CD4-positive, alpha-beta T cell treated with Interleukin-2 at 100 ng/mL for 4 hours (primary cell): ENCODE measurements around the gene TAS2R42.

Experiments used
- DNase-seq: peaks from one replicate; pipeline ENCODE4 v3.0.0-alpha.2; 2020; ENCODE audit warnings: low spot score

Gene TAS2R42

GRCh38 chr12:11186837-11187236, at the start of gene TAS2R42:
TSS of gene TAS2R42 (minus strand) at chr12:11186937. CDS start at chr12:11186937, 0 bp downstream.
- no peak for DNase-seq

- DNase-seq, result no peak
Measured at GRCh38 chr12:11233532-11233931, 46.8 kb upstream of the TAS2R42 start.

GRCh38 chr12:11228296-11228879, 41.7 kb upstream of the TAS2R42 start:
- peak; percentile 24 for DNase-seq

GRCh38 chr12:11227373-11227772, 40.6 kb upstream of the TAS2R42 start:
- DNase-seq, result no peak

GRCh38 chr12:11209113-11209512, 22.4 kb upstream of the TAS2R42 start:
- no peak for DNase-seq

GRCh38 chr12:11204173-11204572, 17.4 kb upstream of the TAS2R42 start:
- DNase-seq, result no peak

GRCh38 chr12:11202811-11203210, 16.1 kb upstream of the TAS2R42 start:
- no peak for DNase-seq

- DNase-seq, result no peak
Measured at GRCh38 chr12:11183011-11183410, 3.7 kb downstream of the TAS2R42 start.

- DNase-seq, result no peak
Measured at GRCh38 chr12:11182529-11182928, 4.2 kb downstream of the TAS2R42 start.

- no peak for DNase-seq
Measured at GRCh38 chr12:11178250-11178649, 8.5 kb downstream of the TAS2R42 start.

- no peak for DNase-seq
Measured at GRCh38 chr12:11174022-11174421, 12.7 kb downstream of the TAS2R42 start.

GRCh38 chr12:11171969-11172675, 14.6 kb downstream of the TAS2R42 start:
- DNase-seq, result no peak

- DNase-seq, result peak; percentile 90
Measured at GRCh38 chr12:11171145-11171968, 15.4 kb downstream of the TAS2R42 start, which contains the start of gene SMIM10L1. TSS of gene SMIM10L1 (plus strand) at chr12:11171194. CDS start at chr12:11171357, 163 bp downstream.

- DNase-seq, result no peak
Measured at GRCh38 chr12:11170810-11171144, 16.0 kb downstream of the TAS2R42 start.

- no peak for DNase-seq
Measured at GRCh38 chr12:11166300-11166699, 20.4 kb downstream of the TAS2R42 start.

- no peak for DNase-seq
Measured at GRCh38 chr12:11164384-11164783, 22.4 kb downstream of the TAS2R42 start.

- no peak for DNase-seq
Measured at GRCh38 chr12:11162502-11162901, 24.2 kb downstream of the TAS2R42 start.

GRCh38 chr12:11158885-11159444, 27.8 kb downstream of the TAS2R42 start:
- DNase-seq, result no peak

GRCh38 chr12:11154400-11154925, 32.3 kb downstream of the TAS2R42 start:
- no peak for DNase-seq

GRCh38 chr12:11152725-11153124, 34.0 kb downstream of the TAS2R42 start:
- no peak for DNase-seq

GRCh38 chr12:11150832-11151231, 35.9 kb downstream of the TAS2R42 start:
- DNase-seq, result no peak

- DNase-seq, result no peak
Measured at GRCh38 chr12:11147420-11147819, 39.3 kb downstream of the TAS2R42 start.
